ENCODE measurements around the gene NTSR1. TPM values are rescaled to one million over a fixed set of nuclear protein-coding genes. Genes with fewer than 3 reads are reported as not detected.

NTSR1 gene
- total and polyA plus RNA-seq, 2 of the 8 experiments (the other 6 are each of a cell fraction or from before 2014, with no cell fraction given): 0.53 to 0.89 TPM

- ChIA-PET CTCF (ENCODE audit: partially characterized antibody) (interaction anchor here (0.9 to 3.1 kb wide), 3 partner anchors 20 to 231 kb away, joined by 3 to 12 read pairs (median 8); partner anchors contain the start of gene NTSR1), POLR2A (ENCODE audit: partially characterized antibody) (interaction anchor here (0.6 kb wide), 1 partner anchor 10 kb away, joined by 3 read pairs; no protein-coding TSS in a partner anchor)
- H4K8ac ChIP-seq (ENCODE audit: extremely low read depth, insufficient read depth, low read length): no peak overlapping the region
- no peak overlapping the region for H4K91ac ChIP-seq (replicated peaks; ENCODE audit: insufficient read length, low read length)
- no peaks in the 10 kb centered on the region for H3K9me3 ChIP-seq (ENCODE audit: insufficient read depth in 2 of 2, low read depth in 1 of 2, low read length in 1 of 2)
- no peak overlapping the region for H2BK12ac ChIP-seq (ENCODE audit: low read depth, low read length)
- H3K4ac ChIP-seq (replicated peaks; ENCODE audit: insufficient read length, low read depth, low read length): no peak overlapping the region
- H3K36me3 ChIP-seq (ENCODE audit: control insufficient read depth in 2 of 4, insufficient read depth in 4 of 4, low read length in 3 of 4): no peaks in the 10 kb centered on the region
- H2BK5ac ChIP-seq (ENCODE audit: low read depth, low read length): no peak overlapping the region
- H3K4me1 ChIP-seq (replicated peaks in 1 of 4; ENCODE audit: control insufficient read depth in 3 of 4, insufficient read depth in 4 of 4, low read length in 3 of 4): peaks cover 0 to 10% (median 1%) of the 10 kb centered on the region in 4 experiments; a peak in 3 of 7 replicates
- no peaks in the 10 kb centered on the region for H3K79me2 ChIP-seq (ENCODE audit: control insufficient read depth in 1 of 2, insufficient read depth in 2 of 2, low read length in 2 of 2)
- H3K4me3 ChIP-seq (ENCODE audit: extremely low read depth in 1 of 4, insufficient read depth in 2 of 4, low read depth in 3 of 4, low read length in 4 of 4): no peak overlapping the region
- H3K79me1 ChIP-seq (ENCODE audit: low read depth, low read length): peaks cover 4% of the 10 kb centered on the region; the same call in 1 of the 2 replicates
- H3K4me2 ChIP-seq (ENCODE audit: insufficient read depth in 1 of 2, low read depth in 2 of 2, low read length in 2 of 2): no peak overlapping the region
- WGBS, 2 experiments (ENCODE audit: extremely low coverage in 1 of 2, insufficient coverage in 1 of 2, insufficient read length in 1 of 2, insufficient replicate concordance in 2 of 2, low coverage in 1 of 2, low lambda C conversion rate in 2 of 2, missing lambda C conversion rate in 1 of 2): 81% methylated on average over 14 of the region's 14 CpGs; no CpG with 5 or more reads in 1 of the 2 experiments
- no peak for FAIRE-seq
- peaks cover 0 to 4% of the 10 kb centered on the region in 2 experiments for H4K20me1 ChIP-seq (replicated peaks in 1 of 2; ENCODE audit: control insufficient read depth in 1 of 2, insufficient read depth in 2 of 2, low read length in 2 of 2)
- H2BK20ac ChIP-seq (ENCODE audit: low read length): no peak overlapping the region
- no peak overlapping the region for H3K14ac ChIP-seq (ENCODE audit: insufficient read length)
- no peak for DNase-seq (ENCODE audit: low read depth in 1 of 2, low spot score in 2 of 2)
- H3K18ac ChIP-seq (ENCODE audit: extremely low read depth, low read length): no peak overlapping the region
- H3K23ac ChIP-seq (ENCODE audit: insufficient read length): no peak overlapping the region
- no peak overlapping the region for H2BK120ac ChIP-seq (replicated peaks; ENCODE audit: low read depth, low read length)
- no peak overlapping the region for H3K9ac ChIP-seq (replicated peaks in 1 of 4; ENCODE audit: extremely low read depth in 1 of 4, low read depth in 3 of 4, low read length in 3 of 4)
- H3K27ac ChIP-seq (ENCODE audit: low read depth, low read length): no peak overlapping the region
- H4K5ac ChIP-seq (ENCODE audit: insufficient read length, low read depth, low read length): no peak overlapping the region
- H3K23me2 ChIP-seq (ENCODE audit: low read depth, low read length): no peaks in the 10 kb centered on the region
- no peaks in the 10 kb centered on the region; a peak in 1 of 7 replicates for H3K27me3 ChIP-seq (replicated peaks in 1 of 4; ENCODE audit: control insufficient read depth in 3 of 4, extremely low read depth in 1 of 4, insufficient read depth in 3 of 4, low read length in 3 of 4)
- no peak overlapping the region for H2AFZ ChIP-seq (ENCODE audit: low read length)
- H2BK15ac ChIP-seq (ENCODE audit: low read length): peak overlapping the region; percentile 34; the same call in 1 of the 2 replicates
- no peak overlapping the region for H3K56ac ChIP-seq (replicated peaks; ENCODE audit: insufficient read length, low read depth, low read length)
- H2AK5ac ChIP-seq (ENCODE audit: low read depth, low read length): no peak overlapping the region
- TF ChIP-seq CHD2 (IDR thresholded peaks at IDR 0.05; ENCODE audit: low read length) (no peak), RAD21 (IDR thresholded peaks at IDR 0.05 in 1 of 2, conservative IDR thresholded peaks at IDR 0.05 in 1 of 2; ENCODE audit: low read depth in 2 of 2, low read length in 2 of 2) (no peak), BCL11A (IDR thresholded peaks at IDR 0.05; ENCODE audit: low read depth in 2 of 2, low read length in 2 of 2) (no peak)
- TF ChIP-seq, protein P1, sequence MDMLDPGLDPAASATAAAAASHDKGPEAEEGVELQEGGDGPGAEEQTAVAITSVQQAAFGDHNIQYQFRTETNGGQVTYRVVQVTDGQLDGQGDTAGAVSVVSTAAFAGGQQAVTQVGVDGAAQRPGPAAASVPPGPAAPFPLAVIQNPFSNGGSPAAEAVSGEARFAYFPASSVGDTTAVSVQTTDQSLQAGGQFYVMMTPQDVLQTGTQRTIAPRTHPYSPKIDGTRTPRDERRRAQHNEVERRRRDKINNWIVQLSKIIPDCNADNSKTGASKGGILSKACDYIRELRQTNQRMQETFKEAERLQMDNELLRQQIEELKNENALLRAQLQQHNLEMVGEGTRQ (IDR thresholded peaks at IDR 0.05; ENCODE audit: low read length): no peak
These were observed 62.3 kb downstream of the NTSR1 start for GRCh38 chr20:62770916-62771315.
